HG03457 (cell line): ENCODE results near the gene MUC5AC.

Experiments
- ATAC-seq: cut with Tn5 transposase; IDR thresholded peaks from one replicate; pipeline ENCODE4 v1.9.1; 2021; ENCODE audit warnings: moderate number of reproducible peaks; ENCODE audit not compliant: unreplicated experiment

Gene MUC5AC

DNA sequence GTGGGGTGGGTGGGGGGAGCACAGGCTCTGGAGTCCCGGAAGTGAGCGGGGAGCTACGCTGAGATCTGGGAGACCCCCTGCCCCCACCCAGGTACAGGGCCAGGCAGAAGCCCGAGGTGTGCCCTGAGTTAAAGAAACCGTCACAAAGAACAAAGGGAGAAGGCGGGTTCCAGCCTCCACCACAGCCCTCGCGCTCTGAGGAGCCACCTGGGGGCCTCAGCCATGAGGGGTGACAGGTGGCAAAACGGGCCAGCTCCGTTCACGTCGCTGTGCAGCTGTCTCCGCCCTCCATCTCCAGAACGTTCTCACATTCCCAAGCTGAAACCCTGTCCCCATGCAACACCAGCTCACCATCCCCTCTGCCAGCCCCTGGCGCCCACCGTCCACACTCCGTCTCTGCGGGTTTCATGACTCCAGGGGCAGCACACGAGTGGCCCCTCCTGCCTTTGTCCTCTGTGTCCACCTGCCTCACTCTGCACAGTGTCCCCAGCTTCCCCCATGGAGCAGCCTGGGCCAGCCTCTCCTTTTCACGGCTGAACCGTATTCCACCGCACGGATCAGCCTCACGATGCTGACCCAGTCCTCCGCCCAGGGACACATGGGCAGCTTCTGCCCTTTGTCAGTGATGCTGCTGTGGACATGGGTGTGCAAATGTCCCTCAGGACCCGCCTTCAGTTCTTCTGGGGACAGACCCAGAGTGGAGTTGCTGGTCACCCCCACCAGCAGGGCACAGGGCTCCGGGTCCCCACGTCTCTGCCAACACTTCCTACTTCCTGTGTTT is 63.4 kb downstream of the MUC5AC start:
- ATAC-seq, result no peak

GRCh38 chr11:1221848-1222311 is 64.1 kb downstream of the MUC5AC start:
- ATAC-seq, result no peak

DNA sequence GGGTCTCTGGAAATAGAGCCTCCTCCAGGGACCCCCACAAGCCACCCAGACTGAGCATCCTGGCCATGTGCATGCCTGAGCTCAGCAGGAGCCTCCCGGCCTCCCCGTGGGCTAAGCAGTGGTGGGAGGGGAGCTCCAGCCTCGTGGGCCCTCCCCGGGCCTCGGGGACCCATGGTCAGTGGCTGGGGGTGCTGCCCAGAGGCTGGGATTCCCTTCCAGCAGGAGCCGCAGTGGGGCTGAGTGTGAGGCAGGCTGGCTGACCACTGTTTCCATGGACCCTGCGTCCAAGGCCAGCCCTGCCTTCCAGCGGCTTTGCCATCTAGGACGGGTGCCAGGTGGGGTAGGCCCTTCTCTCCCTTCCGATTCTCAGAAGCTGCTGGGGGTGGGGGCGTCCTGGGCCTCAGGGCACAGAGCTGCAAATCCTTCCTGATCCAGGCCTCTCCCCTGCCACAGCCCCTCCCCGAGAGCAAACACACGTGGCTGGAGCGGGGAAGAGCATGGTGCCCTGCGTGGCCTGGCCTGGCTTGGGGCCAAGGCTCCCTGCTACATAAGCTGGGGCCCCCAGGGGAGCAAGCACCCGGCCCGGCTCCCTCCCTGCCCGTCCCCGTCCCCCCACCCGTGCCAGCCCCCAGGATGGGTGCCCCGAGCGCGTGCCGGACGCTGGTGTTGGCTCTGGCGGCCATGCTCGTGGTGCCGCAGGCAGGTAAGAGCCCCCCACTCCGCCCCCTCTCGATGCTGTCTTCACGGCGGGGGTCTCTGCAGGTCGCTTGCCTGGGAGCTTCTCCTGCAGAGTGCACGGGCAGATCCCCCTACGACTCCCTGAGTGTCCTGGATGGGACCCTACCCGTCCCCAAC is 65.0 kb downstream of the MUC5AC start, which contains the start of gene MUC5B:
Gene MUC5B (plus strand): TSS at position 576 of the 855 bp plus-strand sequence. CDS start 58 bp downstream, at position 634.
- ATAC-seq, result no peak

DNA sequence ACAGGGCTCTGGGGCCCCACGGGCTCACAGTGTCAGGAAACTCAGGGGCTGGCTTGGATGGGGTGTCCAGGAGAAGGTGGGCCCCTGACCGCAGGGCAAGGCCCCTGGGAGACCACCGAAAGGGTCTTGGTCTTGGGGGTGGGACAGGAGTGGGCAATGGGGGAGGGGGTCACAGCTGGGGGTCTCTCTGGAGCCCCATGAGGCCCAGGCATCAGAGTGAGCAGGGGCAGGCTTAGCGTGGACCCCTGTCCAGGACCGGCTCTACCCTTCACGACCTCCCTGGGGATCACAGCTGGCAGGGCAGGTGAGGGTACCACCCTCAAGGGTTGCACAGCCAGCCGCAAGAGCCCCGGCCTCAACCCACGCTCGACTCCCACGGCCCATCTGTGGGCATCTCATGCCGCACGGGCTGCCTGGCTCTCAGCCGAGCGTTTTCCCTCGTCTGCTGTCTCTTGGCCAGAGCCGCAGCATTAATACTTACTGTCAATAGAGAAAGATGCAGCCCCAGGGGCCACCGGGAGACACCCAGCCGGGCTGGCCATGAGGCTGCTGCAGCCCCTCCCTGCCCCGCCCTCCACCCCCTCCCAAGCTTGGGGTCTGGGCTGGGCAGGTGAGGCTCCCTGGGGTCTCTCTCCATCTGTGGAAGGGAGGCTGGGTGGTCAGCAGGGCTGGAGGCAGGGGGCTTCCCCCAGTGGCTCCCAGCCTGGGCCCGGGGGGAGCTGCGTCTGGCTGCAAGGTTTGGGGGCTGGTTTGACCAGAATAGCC is 65.8 kb downstream of the MUC5AC start:
- ATAC-seq, result no peak

GRCh38 chr11:1224111-1224490 is 66.3 kb downstream of the MUC5AC start:
- ATAC-seq, result no peak

DNA sequence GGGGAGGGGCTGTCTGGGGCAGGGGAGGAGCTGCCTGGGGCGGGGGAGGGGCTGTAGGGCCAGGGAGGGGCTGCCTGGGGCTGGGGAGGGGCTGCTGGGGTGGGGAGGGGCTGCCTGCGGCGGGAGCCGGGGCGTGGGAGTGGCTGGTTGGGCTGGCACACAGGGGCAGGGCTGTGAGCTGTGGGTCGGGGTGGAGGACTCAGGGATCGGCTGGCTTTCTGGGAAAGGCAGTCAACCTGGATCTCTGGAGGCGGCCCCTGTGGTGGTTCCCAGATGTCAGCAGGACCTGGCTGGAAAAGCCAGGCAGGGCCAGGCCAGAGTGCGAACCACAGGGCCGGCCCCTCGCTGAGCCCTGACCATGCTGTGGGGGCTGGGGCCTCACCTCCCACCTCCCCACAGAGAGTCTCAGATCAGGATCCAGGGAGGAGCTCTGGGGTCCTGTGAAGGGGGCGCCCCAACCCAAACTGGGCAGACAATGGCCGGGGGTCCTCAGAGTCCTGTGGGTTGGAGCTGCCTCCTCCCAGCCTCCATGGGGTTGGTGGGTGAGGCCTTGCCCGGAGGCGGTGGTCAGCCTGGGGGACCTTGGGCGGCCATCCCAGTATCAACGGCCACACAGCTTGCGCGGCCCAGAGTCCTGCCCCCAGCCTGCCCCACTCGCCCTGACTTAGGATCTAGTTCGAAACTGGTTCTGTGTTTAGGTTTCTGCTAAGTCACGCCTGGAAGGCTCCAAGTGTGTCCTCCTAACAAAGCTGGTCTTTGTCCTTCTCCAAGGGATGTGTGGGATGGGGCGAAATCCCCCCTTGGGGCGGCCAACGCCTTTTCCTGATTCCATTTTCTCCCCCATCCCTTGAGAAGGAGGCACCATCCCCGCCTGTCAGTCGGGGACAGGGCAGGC is 67.0 kb downstream of the MUC5AC start:
- no peak for ATAC-seq

GRCh38 chr11:1225386-1226225 is 67.9 kb downstream of the MUC5AC start:
- no peak for ATAC-seq

- no peak for ATAC-seq
Measured at GRCh38 chr11:1226226-1226985, 68.7 kb downstream of the MUC5AC start.

DNA sequence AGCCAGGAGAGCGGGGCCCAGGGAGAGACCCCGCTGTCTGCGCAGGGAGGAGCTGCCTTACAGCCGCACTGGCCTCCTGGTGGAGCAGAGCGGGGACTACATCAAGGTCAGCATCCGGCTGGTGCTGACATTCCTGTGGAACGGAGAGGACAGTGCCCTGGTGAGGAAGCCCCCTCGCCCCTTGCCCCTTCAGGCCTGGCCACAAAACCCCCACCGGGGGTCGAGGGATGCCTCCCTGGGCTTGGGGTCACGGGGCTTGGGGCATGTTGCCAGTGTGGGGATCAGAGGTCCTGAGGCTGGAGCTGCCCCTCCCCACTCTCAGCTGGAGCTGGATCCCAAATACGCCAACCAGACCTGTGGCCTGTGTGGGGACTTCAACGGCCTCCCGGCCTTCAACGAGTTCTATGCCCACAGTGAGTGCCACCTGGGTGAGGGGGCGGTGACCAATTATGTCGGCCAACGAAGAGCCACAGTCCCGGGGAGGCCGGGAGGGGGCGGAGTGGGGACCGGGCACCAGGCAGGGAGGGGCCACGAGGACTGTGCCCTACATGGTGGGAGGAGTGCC is 69.3 kb downstream of the MUC5AC start:
- no peak for ATAC-seq

- no peak for ATAC-seq
Measured at GRCh38 chr11:1227551-1228100, 69.9 kb downstream of the MUC5AC start.

DNA sequence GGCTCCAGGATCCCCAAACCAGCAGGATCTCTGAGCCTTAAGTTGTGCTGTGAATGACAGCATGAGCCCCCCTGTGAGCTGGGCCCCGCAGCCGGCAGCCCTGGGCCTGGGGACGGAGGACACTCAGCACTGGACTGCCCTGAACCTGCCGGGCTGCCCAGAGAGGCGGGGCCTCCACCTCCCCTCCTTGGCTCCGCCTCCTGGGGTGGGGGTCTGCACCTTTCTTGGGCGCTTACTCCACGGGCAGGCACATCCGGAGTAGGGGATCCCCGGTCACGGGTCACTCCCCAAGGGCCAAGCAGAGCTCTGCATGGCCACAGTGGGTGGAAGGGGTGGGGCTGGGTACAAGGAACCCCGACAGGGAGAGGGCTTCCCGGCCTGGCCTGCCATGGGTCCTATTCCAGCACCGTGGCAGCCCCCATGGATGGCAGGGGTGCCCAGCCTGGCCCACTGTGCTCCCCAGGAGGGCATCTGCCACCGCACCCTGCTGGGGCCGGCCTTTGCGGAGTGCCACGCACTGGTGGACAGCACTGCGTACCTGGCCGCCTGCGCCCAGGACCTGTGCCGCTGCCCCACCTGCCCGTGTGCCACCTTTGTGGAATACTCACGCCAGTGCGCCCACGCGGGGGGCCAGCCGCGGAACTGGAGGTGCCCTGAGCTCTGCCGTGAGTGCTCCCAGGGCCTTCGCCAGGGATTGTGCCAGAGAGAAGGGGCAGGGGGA is 70.5 kb downstream of the MUC5AC start:
- no peak for ATAC-seq

DNA sequence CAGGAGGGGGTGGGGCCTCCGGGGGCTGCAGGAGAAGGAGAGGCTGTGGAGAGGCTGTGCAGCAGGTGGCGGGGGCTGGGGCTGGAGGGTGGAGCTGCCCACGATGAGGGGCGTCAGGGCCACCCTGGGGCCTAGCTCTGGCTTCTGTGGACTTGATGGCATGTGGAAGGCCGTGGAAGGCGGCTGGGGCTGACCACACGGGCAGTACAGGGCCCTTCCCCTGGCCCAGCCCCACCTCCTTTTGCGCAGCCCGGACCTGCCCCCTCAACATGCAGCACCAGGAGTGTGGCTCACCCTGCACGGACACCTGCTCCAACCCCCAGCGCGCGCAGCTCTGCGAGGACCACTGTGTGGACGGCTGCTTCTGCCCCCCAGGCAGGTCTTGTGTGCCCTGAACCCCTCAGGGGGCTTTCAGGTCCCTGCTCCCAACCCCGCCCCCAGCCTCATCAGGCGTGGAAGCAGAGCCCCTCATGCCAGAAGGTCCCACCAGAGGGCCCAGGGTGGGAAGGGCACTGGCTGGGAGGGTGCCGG is 71.2 kb downstream of the MUC5AC start:
- ATAC-seq, result no peak

DNA sequence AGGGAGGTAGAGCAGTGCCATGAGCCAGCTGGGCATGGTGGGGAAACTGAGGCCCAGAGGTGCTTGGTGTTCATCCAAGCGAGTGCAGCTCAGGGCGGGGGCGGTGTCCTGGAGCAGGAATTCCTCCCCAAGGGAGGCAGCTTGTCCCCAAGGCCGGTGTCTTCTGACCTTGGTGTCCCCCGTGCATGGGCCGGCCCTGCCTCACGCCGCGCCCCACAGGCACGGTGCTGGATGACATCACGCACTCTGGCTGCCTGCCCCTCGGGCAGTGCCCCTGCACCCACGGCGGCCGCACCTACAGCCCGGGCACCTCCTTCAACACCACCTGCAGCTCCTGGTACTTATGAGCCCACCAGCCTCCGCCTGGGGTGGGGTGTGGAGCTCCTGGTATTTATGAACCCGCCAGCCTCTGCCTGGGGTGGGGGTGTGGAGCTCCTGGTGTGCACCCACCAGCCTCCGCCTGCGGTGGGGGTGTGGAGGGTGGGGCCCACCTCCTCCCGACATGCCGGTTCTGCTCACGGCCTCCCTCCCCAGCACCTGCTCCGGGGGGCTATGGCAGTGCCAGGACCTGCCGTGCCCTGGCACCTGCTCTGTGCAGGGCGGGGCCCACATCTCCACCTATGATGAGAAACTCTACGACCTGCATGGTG is 71.8 kb downstream of the MUC5AC start:
- ATAC-seq, result no peak

- no peak for ATAC-seq
Measured at GRCh38 chr11:1230121-1230455, 72.3 kb downstream of the MUC5AC start.

- no peak for ATAC-seq
Measured at GRCh38 chr11:1230456-1231395, 73.0 kb downstream of the MUC5AC start.
